Fibroblast of skin of scalp (primary cell): ENCODE measurements around the gene HSD11B1L.
"Not testable (repeated sequence)": the region's sequence is repeated elsewhere in the genome, so short reads cannot be mapped to it uniquely, and the experiment has no call there.

Experiments used
- DNase-seq: peaks from one replicate; pipeline ENCODE4 v3.0.0-alpha.2; 2013

The HSD11B1L gene

GRCh38 chr19:5700455-5701092, 19.7 kb downstream of the HSD11B1L start:
- no peak for DNase-seq

GRCh38 chr19:5702053-5702410, 21.2 kb downstream of the HSD11B1L start:
- not testable (repeated sequence) for DNase-seq

- DNase-seq: no peak
These were observed 23.3 kb downstream of the HSD11B1L start for GRCh38 chr19:5703819-5704818.

- DNase-seq: no peak
These were observed 24.7 kb downstream of the HSD11B1L start for GRCh38 chr19:5705552-5705951.

GRCh38 chr19:5706876-5707573, 26.2 kb downstream of the HSD11B1L start:
- DNase-seq: no peak

GRCh38 chr19:5707576-5708575, 27.0 kb downstream of the HSD11B1L start:
- DNase-seq: no peak

- no peak for DNase-seq
These were observed 30.2 kb downstream of the HSD11B1L start for GRCh38 chr19:5711025-5711424.

- DNase-seq: no peak
These were observed 30.9 kb downstream of the HSD11B1L start for GRCh38 chr19:5711713-5712161.

- no peak for DNase-seq
These were observed 32.4 kb downstream of the HSD11B1L start for GRCh38 chr19:5713228-5713627.

GRCh38 chr19:5714816-5715215, 34.0 kb downstream of the HSD11B1L start:
- no peak for DNase-seq

- no peak for DNase-seq
These were observed 36.5 kb downstream of the HSD11B1L start for GRCh38 chr19:5717215-5717935.

- peak; percentile 68 for DNase-seq
These were observed 37.3 kb downstream of the HSD11B1L start for GRCh38 chr19:5718037-5718578.

- peak; percentile 97 for DNase-seq
These were observed 37.9 kb downstream of the HSD11B1L start for GRCh38 chr19:5718579-5719273.

- no peak for DNase-seq
These were observed 38.6 kb downstream of the HSD11B1L start for GRCh38 chr19:5719274-5719960.

GRCh38 chr19:5719961-5720790, 39.3 kb downstream of the HSD11B1L start, which contains the start of the genes CATSPERD and LONP1:
CATSPERD (plus strand) TSS chr19:5720637; CDS start chr19:5720738, 101 bp downstream.
LONP1 (minus strand) TSS chr19:5720146; CDS start chr19:5720132, 14 bp downstream.
- DNase-seq: peak; percentile 99

GRCh38 chr19:5727453-5728050, 46.7 kb downstream of the HSD11B1L start:
- DNase-seq: no peak

GRCh38 chr19:5733172-5733571, 52.3 kb downstream of the HSD11B1L start:
- DNase-seq: not testable (repeated sequence)
